NCI-H146 (cell line): ENCODE measurements around the gene TMEM229A.
"Not testable (repeated sequence)": the region's sequence is repeated elsewhere in the genome, so short reads cannot be mapped to it uniquely, and the experiment has no call there.

Experiments
- DNase-seq: peaks from one replicate; lab custom pipeline; 2025; lab: John Stamatoyannopoulos, UW

The TMEM229A gene

DNA sequence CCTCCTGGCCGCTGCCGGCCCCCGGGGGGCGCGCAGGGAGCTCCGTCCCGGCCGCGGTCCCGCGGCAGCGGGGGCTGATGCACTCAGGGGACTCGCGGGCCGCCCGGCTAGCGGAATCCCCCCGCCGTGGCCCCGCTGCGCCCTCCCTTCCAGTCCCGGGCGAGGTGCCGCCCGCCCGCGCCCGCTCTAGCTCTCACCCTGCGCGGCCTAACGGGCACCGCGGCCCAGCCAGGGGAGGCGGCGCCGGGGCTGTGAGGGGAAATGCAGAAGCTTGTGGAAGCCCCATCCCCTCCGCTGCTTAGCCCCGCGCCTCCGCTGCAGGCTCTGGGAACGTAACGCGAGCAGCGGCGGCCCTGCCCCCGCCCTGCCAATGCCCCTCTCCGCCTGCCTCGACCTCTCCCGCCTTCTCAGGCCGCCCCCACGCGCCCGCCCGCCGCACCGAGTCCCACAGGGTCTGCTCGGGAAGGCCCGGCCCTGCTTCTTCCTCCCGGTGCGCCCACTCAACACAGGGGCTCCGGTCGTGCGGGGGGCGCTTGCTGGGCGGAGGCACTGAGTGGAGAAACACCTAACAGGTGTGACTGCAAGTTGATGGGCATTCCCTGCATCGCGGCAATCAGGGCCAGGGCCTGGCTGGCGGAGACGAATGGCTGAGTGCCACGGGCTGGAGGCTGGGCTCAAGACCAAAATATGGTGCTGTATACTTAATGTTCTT, 384 bp upstream of the TMEM229A start:
- DNase-seq = peak; percentile 16

DNA sequence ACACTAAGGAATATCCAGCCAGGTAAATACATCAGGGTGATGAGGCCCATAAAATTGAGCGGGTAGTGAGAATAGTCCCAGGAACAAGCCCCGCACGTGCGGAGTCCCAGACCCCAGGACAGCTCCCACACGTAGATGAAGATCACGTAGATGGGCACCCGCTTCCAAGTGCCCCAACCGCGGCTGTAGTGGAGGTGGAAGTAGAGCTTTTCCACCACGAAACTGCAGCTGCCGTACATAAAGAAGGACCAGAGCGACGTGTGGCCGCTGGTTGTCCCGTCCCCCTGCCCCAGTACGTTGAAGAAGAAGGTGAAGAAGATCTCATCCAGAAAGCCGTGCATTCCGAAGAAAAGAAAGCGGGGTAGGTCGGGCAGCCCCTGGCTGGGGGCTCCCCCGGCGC, 948 bp downstream of the TMEM229A start:
- DNase-seq = peak; percentile 32

DNA sequence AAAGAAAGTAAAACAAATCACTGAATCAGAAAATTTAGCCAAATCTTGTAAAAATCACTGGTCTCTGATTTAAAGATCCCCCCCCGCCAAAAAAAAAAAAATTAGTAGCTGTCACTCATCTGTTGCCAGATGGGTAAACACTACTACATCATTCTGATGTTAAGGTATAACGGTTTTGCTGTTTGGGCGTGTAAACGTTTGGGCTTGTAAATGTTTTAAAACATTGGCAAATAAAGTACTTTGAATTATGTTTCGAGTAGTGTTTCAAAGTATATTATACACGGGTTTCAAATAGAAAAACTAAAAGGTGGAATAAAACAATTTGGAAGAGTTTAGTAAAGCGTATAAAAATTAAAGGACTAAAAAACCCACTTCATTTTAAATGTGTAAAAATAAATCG, 1.5 kb downstream of the TMEM229A start:
- no peak for DNase-seq

- no peak for DNase-seq
These were observed 1.9 kb downstream of the TMEM229A start for GRCh38 chr7:124030964-124031363.

DNA sequence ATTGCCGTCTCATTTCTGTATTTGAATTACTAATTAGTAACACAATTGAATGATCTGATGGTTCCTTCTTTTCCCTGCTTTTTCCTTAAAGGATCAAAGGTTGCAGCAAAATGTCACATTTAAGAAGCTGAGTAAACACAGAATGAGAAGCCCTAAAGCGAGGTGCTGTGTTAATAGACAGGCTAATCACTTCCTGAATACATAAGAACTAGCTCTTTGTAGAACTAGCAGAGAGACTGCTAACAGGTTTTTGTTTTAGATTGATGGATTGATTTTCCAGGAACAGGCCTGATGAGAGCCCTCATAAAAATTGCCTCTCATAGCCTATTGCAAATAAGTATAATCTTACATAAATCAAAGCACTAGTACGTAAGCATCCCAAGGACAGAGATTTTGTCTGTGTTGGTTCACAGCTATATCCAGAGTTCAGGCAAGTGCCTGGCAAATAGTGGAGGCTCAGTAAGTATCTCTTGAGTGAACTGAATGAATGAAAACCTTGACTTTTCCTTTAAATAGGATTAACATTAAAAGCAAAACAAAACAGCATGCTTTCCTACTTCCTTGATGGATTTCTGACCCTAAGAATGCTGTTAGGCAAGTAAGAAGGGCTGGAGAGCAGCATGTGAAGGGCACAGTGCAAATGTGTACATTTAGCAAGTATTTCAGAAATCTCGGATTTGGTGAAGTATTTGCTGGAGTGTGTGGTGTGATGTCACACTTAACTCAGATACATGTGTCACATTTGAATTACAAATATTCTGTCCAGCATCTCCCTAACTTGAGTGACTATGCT, 3.3 kb downstream of the TMEM229A start:
- no peak for DNase-seq

- no peak for DNase-seq
These were observed 5.6 kb downstream of the TMEM229A start for GRCh38 chr7:124027236-124027635.

DNA sequence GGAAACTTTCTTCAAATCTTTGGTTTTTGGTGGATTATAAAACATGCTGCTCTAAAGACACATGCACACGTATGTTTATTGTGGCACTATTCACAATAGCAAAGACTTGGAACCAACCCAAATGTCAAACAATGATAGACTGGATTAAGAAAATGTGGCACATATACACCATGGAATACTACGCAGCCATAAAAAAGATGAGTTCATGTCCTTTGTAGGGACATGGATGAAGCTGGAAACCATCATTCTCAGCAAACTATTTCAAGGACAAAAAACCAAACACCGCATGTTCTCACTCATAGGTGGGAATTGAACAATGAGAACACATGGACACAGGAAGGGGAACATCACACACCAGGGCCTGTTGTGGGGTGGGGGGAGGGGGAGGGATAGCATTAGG, 8.5 kb downstream of the TMEM229A start:
- DNase-seq = not testable (repeated sequence)

GRCh38 chr7:124022551-124022950, 10.3 kb downstream of the TMEM229A start:
- no peak for DNase-seq

DNA sequence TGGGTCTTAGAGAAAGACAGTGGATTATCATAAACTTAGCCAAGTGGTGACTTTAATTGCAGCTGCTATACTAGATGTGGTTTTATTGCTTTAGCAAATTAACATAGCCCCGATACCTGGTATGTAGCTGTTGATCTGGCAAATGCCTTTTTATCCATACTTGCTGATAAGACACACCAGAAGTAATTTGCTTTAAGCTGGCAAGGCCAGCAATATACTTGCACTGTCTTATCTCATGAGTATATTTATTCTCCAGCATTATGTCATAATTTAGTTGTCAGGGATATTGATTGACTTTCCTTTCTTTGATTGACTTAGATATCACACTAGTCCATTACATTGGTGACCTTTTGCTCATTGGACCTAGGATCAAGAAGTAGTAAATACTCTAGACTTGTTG, 12.8 kb downstream of the TMEM229A start:
- DNase-seq = no peak

DNA sequence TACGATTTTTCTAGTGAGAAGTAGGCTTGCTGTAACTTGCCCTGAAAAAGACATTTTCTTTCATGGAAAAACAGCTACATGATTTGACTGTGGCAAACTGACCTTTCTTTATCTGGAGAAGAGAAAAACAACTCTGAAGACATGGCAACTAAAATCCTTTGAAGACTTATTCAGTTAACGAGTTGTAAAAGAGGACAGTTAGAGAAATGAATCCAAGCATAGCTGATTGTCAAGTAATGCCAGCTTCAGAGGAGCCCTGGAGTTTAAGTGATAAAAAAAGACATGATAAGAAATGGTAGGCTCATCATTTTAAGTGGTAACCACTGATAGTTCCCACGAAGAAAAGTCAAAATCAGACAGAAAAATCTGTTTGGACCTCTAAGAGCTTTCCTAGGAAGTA, 19.6 kb downstream of the TMEM229A start:
- no peak for DNase-seq

DNA sequence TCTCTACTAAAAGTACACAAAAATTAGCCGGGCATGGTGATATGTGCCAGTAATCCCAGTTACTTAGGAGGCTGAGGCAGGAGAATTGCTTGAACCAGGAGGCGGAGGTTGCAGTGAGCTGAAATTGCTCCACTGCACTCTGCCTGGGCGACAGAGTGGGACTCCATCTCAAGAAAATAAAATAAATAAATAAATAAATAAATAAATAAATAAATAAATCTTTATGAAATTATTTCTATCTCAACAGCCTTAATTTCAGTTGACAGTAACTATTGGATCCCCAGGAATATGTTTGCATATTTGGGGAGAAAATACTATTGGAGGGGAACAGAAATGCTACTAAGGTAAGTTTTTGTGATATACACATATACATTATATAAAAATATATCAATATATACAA, 20.0 kb downstream of the TMEM229A start:
- DNase-seq = no peak

DNA sequence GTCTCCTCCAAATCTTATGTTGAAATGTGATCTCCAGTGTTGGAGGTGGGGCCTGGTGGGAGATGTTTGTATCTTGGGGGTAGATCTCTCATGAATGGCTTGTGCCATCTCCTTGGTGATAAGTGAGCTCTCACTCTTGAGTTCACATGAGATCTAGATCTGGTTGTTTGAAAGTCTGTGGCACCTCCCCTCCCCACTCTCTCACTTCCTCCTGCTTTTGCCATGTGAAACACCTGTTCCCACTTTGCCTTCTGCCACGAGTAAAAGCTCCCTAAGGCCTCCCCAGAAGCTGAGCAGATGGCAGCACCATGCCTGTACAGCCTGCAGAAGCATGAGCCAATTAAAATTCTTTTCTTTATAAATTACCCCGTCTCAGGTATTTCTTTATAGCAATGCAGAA, 23.5 kb downstream of the TMEM229A start:
- no peak for DNase-seq

DNA sequence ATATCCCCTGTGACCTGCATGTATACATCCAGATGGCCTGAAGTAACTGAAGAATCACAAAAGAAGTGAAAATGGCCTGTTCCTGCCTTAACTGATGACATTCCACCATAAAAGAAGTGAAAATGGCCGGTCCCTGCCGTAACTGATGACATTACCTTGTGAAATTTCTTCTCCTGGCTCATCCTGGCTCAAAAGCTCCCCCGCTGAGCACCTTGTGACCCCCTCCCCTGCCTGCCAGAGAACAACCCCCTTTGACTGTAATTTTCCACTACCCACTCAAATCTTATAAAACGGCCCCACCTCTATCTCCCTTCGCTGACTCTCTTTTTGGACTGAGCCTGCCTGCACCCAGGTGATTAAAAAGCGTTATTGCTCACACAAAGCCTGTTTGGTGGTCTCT, 24.6 kb downstream of the TMEM229A start:
- DNase-seq = not testable (repeated sequence)

DNA sequence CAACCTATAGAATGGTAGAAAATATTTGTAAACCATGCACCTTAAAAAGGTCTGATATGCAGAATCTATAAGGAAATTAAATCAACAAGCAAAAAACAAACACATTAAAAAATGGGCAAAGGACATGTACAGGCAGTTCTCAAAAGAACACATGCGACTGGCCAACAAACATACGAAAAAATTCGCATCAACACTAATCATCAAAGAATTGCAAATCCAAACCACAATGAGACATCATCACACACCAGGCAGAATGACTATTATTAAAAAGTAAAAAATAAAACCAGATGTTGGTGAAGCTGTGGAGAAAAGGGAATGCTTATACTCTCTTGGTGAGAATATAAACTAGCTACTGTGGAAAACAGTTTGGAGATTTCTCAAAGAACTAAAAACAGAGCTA, 33.2 kb downstream of the TMEM229A start:
- DNase-seq = no peak

- no peak for DNase-seq
These were observed 33.9 kb downstream of the TMEM229A start for GRCh38 chr7:123998921-123999320.

DNA sequence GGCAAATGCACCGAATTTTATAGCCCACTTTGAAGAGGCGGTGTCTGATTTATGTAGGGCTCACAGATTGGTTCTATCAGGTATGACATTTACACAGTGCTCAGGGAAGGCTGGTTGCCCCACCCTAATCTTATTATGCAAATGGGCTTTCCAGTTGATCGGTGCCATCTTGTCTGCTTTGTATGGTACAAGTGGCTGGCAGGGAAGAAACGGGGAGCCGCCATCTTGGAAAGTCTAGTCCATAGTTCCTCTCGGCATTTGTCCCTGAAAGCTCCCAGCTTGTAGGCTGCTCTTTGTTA, 36.6 kb downstream of the TMEM229A start:
- DNase-seq = peak; percentile 44

DNA sequence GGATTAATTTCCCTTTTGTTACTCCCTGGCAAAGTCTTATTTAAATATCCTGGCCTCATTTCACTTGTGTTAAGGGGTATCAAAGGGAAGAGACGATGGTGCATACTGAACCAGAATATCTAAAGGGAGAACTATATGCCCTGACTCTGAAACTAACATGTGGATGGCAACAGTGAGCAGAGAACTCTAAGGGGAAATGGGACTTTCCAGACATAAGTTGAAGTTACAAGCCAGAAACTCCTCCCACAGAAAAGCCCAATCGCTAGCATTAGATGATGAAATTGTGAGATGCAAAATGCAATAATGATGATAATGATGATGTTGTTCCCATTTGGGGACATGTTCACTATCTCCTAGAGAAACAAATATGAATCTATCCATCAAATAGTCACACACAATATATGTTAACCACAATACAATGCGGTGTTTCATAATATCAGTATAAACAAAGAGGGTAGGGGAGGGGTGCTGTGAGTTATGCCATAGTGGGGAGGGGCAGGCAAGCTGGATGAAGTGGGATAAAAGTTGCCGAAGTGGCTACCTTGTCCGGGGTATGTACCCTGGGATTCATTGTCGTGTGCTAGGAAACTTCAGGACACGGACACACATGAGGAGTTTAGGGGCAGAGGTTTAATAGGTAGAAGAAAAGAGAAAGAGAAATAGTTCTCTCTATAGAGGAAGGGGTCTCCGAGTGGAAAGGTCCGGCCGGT, 37.1 kb downstream of the TMEM229A start:
- DNase-seq = no peak

- DNase-seq = no peak
These were observed 38.4 kb downstream of the TMEM229A start for GRCh38 chr7:123994449-123994848.

DNA sequence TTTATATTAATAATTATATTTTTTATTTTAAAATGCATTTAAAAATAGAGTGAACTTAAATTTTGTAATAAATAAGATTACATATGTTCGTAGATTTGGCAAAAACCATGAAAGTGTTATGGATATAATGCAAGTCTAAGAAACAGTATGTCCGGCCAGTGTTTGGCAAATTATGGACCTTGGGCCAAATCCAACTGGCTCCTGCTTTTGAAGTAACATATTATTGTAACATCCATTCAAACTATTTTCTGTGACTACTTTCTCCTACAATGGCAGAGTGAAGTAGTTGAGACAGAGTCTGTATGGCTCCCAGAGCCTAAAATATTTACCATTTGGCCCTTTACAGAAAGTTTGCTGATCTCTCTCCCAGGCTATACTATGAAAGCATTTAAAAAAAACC, 38.9 kb downstream of the TMEM229A start:
- DNase-seq = no peak

GRCh38 chr7:123992913-123993518, 39.9 kb downstream of the TMEM229A start:
- no peak for DNase-seq

DNA sequence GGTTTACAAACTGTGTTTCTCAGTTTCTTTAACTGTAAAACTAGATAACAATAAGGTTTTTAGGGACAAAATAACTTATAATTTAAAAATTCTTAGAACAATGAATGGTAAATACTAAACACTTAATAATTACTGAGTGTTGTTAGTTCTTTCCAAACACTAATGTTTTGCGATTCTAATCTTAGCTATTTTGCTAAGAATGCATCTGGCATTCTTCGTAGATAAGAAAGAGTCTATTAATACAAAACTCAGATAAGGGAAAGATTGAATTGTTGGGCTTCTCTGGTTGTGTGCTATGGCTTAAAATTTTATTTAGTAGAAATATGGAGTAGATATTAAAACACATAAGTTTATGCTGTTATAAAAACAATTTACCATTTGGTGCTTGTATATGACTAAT, 45.4 kb downstream of the TMEM229A start:
- DNase-seq = no peak
